Measurements from ENCODE around the gene YPEL1. TPM values are rescaled to one million over a fixed set of nuclear protein-coding genes. Genes with fewer than 3 reads are reported as not detected.
A peak's percentile ranks its signal among the peaks of the same experiment; 100 is the strongest.

YPEL1 gene
- total RNA-seq, 1 experiment from 2014 or later: 0.07 TPM

- POLR2A ChIA-PET: no interaction called here
- BruUV-seq (replicated peaks): no TSS peak
- Mint-ChIP-seq H3K36me3 (ENCODE audit: insufficient read depth, unreplicated experiment) (no peaks in the 10 kb centered on the region), H3K4me1 (ENCODE audit: insufficient read depth, unreplicated experiment) (peaks cover 20% of the 10 kb centered on the region), H3K27ac (ENCODE audit: low read depth, unreplicated experiment) (peak overlapping the region; percentile 24), H3K4me3 (ENCODE audit: unreplicated experiment) (no peak overlapping the region), H3K9me3 (ENCODE audit: unreplicated experiment) (no peaks in the 10 kb centered on the region), H3K27me3 (ENCODE audit: insufficient read depth, unreplicated experiment) (no peaks in the 10 kb centered on the region)
- no peak for TF ChIP-seq CTCF (IDR thresholded peaks at IDR 0.05; ENCODE audit: unreplicated experiment)
- CTCF ChIA-PET: interaction anchor here (1.1 to 2.4 kb wide), 3 partner anchors 10 to 242 kb away, joined by 7 read pairs; partner anchors contain the start of gene PPM1F
- intact Hi-C loops (cut with micrococcal nuclease): loop anchor here (5.0 to 10.0 kb wide), 2 partner anchors 227 to 335 kb away; no protein-coding TSS in a partner anchor
- DNase-seq (ENCODE audit: unreplicated experiment): peak; percentile 31
These were observed 25.4 kb downstream of the YPEL1 start for GRCh38 chr22:21710156-21710555.

GRCh38 chr22:21709688-21710087, 25.9 kb downstream of the YPEL1 start:
- H3K36me3 Mint-ChIP-seq (ENCODE audit: insufficient read depth, unreplicated experiment): no peaks in the 10 kb centered on the region
- H3K4me1 Mint-ChIP-seq (ENCODE audit: insufficient read depth, unreplicated experiment): peaks cover 20% of the 10 kb centered on the region
- POLR2A ChIA-PET: no interaction called here
- no peak overlapping the region for H3K27ac Mint-ChIP-seq (ENCODE audit: low read depth, unreplicated experiment)
- DNase-seq (ENCODE audit: unreplicated experiment): no peak
- TF ChIP-seq CTCF (IDR thresholded peaks at IDR 0.05; ENCODE audit: unreplicated experiment): no peak
- no TSS peak for BruUV-seq (replicated peaks)
- CTCF ChIA-PET: interaction anchor here (1.3 to 2.4 kb wide), 2 partner anchors 9 to 243 kb away, joined by 7 read pairs; partner anchors contain the start of gene PPM1F
- intact Hi-C loops (cut with micrococcal nuclease): loop anchor here (5.0 to 10.0 kb wide), 2 partner anchors 228 to 335 kb away; no protein-coding TSS in a partner anchor
- no peaks in the 10 kb centered on the region for H3K9me3 Mint-ChIP-seq (ENCODE audit: unreplicated experiment)
- H3K4me3 Mint-ChIP-seq (ENCODE audit: unreplicated experiment): no peak overlapping the region
- H3K27me3 Mint-ChIP-seq (ENCODE audit: insufficient read depth, unreplicated experiment): no peaks in the 10 kb centered on the region

- intact Hi-C loops (cut with micrococcal nuclease): no loop called here
- no peak overlapping the region for H3K27ac Mint-ChIP-seq (ENCODE audit: low read depth, unreplicated experiment)
- POLR2A ChIA-PET: no interaction called here
- TF ChIP-seq CTCF (IDR thresholded peaks at IDR 0.05; ENCODE audit: unreplicated experiment): no peak
- H3K4me1 Mint-ChIP-seq (ENCODE audit: insufficient read depth, unreplicated experiment): peaks cover 20% of the 10 kb centered on the region
- no peaks in the 10 kb centered on the region for H3K9me3 Mint-ChIP-seq (ENCODE audit: unreplicated experiment)
- CTCF ChIA-PET: interaction anchor here (2.4 kb wide), 1 partner anchor 244 kb away, joined by 7 read pairs; the partner anchor contains the start of gene PPM1F
- H3K27me3 Mint-ChIP-seq (ENCODE audit: insufficient read depth, unreplicated experiment): no peaks in the 10 kb centered on the region
- H3K36me3 Mint-ChIP-seq (ENCODE audit: insufficient read depth, unreplicated experiment): no peaks in the 10 kb centered on the region
- BruUV-seq (replicated peaks): no TSS peak
- H3K4me3 Mint-ChIP-seq (ENCODE audit: unreplicated experiment): no peak overlapping the region
- no peak for DNase-seq (ENCODE audit: unreplicated experiment)
These were observed 26.6 kb downstream of the YPEL1 start for GRCh38 chr22:21708960-21709359.

GRCh38 chr22:21707677-21708076, 27.9 kb downstream of the YPEL1 start:
- BruUV-seq (replicated peaks): no TSS peak
- CTCF ChIA-PET: interaction anchor here (1.0 kb wide), 1 partner anchor 229 kb away, joined by 3 read pairs; no protein-coding TSS in a partner anchor

More at GRCh38 chr22:21707677-21708076, 27.9 kb downstream of the YPEL1 start:
- H3K4me1 Mint-ChIP-seq (ENCODE audit: insufficient read depth, unreplicated experiment): peaks cover 10% of the 10 kb centered on the region
- H3K9me3 Mint-ChIP-seq (ENCODE audit: unreplicated experiment): no peaks in the 10 kb centered on the region
- POLR2A ChIA-PET: interaction anchor here (1.0 kb wide), 1 partner anchor 11 kb away, joined by 3 read pairs; no protein-coding TSS in a partner anchor
- no peak overlapping the region for H3K4me3 Mint-ChIP-seq (ENCODE audit: unreplicated experiment)
- no peak for TF ChIP-seq CTCF (IDR thresholded peaks at IDR 0.05; ENCODE audit: unreplicated experiment)
- no peaks in the 10 kb centered on the region for H3K27me3 Mint-ChIP-seq (ENCODE audit: insufficient read depth, unreplicated experiment)
- H3K36me3 Mint-ChIP-seq (ENCODE audit: insufficient read depth, unreplicated experiment): no peaks in the 10 kb centered on the region
- no peak for DNase-seq (ENCODE audit: unreplicated experiment)
- intact Hi-C loops (cut with micrococcal nuclease): no loop called here
- H3K27ac Mint-ChIP-seq (ENCODE audit: low read depth, unreplicated experiment): no peak overlapping the region

All from MCF 10A (cell line).